Activated CD4-positive, CD25-positive, alpha-beta regulatory T cell treated with anti-CD3 and anti-CD28 coated beads, Interleukin-2, amount 50 U/mL, for 72 hours (primary cell): ENCODE data around the gene VSIR.
A peak's percentile ranks its signal among the peaks of the same experiment; 100 is the strongest.

Source experiments
- DNase-seq: peaks from one replicate; pipeline ENCODE4 v3.0.0; 2021

The VSIR gene

GRCh38 chr10:71782221-71782916, 9.0 kb upstream of the VSIR start:
- DNase-seq: no peak

DNA sequence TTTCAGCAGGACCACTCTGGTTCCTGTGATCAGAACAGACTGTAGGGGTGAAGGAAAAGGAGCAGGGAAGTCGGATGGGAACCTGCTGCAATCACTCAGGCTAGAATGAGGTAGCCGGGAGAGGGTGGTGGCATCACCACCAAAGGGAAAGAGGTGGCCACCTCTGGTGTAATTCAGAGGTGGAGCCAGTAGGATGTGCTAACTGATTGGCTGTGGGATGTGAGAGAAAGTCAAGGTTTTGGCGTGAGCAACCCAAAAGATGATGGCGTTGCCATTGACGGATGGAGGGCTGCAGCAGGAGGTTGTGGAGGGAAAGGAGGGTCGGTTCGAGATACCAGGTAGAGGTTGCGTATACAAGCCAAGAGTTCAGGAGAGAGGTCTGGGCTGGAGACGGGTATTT, 7.4 kb upstream of the VSIR start:
- DNase-seq: no peak

- no peak for DNase-seq
Observed at GRCh38 chr10:71780156-71780555, 6.8 kb upstream of the VSIR start.

- DNase-seq: no peak
Observed at GRCh38 chr10:71779641-71780040, 6.3 kb upstream of the VSIR start.

DNA sequence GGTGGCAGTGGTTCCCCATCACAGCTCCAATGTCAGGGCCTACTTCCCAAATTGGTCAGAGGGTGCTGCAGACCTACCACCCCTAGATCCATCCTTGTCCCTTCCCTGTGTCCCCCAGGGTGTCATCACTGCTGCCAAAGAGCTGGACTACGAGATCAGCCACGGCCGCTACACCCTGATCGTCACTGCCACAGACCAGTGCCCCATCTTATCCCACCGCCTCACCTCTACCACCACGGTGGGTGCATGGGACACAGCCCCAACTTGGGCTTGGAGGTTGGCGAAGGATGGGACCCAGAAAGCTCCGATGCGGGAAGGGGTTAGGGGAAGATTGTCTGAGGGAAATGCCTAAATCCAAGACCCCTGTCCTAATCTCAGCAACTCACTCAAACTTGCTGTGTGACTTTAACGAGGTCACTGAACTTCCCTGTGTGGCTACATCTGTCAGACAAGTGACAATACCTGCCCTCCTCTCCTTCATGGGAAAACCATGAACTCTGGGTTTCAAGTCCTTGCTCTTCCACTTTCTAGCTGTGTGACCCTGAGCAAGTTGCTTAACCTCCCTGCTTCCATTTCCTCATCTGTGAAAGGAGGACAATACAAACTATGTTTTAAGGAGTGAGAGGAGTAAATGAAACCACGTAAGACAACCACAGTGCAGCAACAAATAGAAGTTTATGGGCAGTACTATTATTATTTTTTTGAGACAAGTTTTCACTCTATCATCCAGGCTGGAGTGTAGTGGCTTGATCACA, 4.9 kb upstream of the VSIR start:
- no peak for DNase-seq

- DNase-seq: no peak
Observed at GRCh38 chr10:71777213-71777985, 4.1 kb upstream of the VSIR start.

DNA sequence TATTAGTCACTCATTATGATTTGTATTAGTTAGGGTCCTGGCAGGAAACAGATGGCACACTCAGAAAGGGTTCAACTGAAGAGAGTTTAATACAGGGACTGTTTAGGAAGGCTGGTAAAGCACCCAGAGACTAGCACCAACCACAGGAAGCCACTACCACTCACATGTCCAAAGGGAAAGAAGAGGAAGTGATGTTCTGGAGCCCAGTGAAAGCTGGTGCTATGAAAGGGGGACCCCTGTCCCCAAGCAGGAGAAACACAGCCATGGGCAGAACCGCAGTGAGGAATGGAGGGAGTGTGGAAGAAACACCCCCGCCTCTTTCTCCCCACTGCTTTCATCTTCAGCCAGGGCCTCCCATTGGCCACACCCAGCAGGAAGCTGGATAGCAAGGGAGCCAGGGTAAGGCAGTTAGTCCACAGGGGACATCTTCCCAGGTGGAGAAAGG, 3.2 kb upstream of the VSIR start:
- DNase-seq: no peak

- no peak for DNase-seq
Observed at GRCh38 chr10:71774916-71775702, 1.8 kb upstream of the VSIR start.

DNA sequence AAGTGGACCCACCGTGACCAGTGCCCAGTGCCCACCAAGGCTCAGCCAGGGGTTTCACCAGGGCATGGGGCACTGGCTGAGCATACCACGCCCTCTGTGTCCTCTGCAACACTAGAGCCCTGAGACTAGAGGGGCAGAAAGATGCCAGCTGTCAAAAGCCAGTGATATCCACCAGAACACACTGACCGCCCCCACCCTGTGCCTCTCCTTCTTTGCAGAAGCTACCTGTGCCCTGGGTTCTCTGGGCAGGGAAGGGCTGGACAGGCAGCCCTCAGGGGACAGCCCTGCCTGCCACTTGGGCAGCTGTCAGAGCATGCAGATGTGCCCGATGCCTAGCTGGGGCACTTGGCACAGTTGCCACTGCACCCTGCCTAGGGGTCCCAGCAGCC, 494 bp downstream of the VSIR start:
- DNase-seq: peak; percentile 52

- no peak for DNase-seq
Observed at GRCh38 chr10:71771821-71772617, 1.3 kb downstream of the VSIR start.

- DNase-seq: no peak
Observed at GRCh38 chr10:71771204-71771603, 2.1 kb downstream of the VSIR start.

- no peak for DNase-seq
Observed at GRCh38 chr10:71770789-71771188, 2.5 kb downstream of the VSIR start.

- DNase-seq: no peak
Observed at GRCh38 chr10:71770255-71770654, 3.1 kb downstream of the VSIR start.

DNA sequence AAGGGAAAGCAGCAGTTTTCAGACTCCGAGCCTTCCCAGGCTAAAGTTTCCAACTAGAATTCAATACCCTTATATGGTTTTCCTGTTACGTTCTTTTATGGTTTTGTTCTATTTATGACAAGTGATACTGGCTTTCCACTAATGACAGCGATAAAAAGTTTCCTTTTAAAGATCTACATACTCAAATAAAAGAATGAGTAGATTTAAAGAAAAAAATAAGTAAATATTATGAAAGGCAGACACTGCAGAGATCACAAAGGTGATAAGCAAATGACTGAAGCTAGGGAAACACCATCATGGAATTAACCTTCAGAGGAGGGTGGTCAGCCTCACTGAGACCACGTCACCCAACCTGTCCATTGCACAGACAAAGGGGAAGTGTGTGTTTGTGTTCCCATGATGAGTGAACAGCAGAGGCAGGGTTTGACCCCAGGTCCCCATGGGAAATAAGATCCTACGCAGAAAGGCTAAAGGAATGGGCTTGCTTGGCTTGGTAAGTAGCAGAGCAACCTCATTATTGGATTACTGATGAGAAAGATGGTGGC, 4.0 kb downstream of the VSIR start:
- DNase-seq: no peak

DNA sequence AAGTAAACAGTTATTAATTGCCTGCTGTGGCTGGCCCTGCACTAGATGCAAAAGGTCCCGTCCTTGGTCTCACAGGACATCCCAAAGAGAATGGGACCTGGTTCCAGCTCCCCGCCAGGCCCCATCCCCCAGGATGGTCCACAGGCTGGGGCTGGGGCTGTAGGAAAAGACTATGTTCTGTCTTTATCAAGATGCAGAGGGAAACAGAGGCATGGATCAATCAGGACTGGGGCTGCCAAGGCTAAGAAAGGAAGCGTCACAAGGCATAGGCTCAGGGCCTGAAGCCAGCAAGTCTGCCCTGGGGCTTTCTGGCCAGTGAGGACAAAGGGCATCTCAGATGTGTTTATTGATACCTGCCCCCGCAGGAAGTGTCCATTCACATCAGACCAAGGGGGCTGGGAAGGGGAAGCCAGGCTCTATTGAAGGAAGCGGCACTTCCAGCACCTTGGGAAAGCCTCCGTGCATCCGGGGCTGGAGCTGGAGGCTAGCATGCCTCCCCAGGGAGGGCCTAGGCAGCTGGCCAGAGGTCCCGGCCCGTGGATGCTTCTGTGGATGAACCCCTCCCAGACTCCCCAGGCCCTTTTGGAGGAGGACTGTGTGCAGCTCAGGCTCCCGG, 5.8 kb downstream of the VSIR start:
- no peak for DNase-seq

- no peak for DNase-seq
Observed at GRCh38 chr10:71766717-71767419, 6.5 kb downstream of the VSIR start.

DNA sequence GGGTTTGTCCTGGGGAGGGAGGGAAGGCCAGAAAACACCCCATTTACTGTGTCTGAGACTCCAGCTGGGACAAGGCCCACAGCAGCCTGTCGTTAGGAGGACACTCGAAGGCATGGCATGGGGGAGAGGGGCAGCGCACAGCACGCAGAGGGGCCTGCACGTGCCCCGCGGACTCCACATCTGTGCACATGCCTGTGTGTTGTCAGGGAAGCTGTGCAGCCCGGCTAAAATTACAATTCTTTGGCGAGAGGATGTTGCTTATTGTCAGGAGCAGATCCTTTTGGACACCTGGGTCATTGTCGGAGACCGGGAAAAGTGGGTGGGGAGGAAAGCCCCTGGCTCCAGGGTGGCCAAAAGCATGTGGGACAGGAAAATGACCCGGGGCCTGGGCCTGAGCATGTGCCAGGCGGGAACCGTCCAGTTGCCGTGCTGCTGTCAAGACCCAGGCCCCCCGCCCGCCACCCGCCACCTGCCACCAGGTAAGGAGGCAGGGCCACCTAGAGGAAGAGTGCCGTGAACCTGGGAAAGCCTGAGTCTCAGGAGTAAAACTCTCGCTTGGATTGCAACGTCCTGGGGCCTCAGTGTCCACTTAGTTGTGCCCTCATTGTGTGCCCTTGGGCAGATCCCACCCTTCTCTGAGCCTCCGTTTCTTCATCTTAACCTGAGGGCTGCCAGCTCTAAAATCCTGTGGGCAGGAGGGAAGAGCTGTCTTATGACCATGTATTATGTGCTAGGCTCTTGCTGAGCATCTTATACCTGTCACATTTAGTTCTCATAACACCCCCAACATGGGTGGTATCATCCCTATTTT, 7.2 kb downstream of the VSIR start:
- DNase-seq: no peak

GRCh38 chr10:71765176-71765904, 8.0 kb downstream of the VSIR start:
- DNase-seq: no peak
